Measurements from ENCODE around the gene IL4. TPM values are rescaled to one million over a fixed set of nuclear protein-coding genes. Genes with fewer than 3 reads are reported as not detected.

Gene IL4
- polyA plus RNA-seq, 3 donors = not detected

DNA sequence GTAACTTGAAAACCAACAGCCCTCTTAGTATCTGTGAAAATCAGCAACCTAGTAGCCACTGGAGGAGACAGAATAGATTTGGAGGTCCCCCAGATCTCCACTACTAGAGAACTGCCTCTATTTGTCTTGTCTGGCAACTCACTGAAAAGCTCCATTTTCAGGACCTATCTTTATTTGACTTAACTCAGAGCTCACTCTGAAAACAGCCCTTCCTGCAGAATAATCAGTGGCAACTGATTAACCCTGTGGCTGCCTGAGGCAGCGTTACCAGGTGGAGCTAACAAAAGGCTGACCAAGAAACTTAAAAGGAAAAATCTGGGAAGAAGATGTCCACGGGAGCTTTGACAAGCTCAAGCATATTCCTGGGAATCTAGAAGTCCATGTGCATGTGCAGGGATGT, 26.3 kb upstream of the IL4 start:
- whole genome bisulfite sequencing (ENCODE audit: insufficient coverage) = 100% methylated on average over 1 of the region's 2 CpGs
- Mint-ChIP-seq H3K4me1 (no peaks in the 10 kb centered on the region), H3K9me3 (peaks cover 5 to 15% (median 14%) of the 10 kb centered on the region in 7 donors), H3K36me3 (peaks cover 13 to 20% of the 10 kb centered on the region in 2 donors), H3K4me3 (no peak overlapping the region), H3K27me3 (ENCODE audit: low read depth in 3 of 3) (peaks cover 8 to 14% (median 10%) of the 10 kb centered on the region in 3 donors), H3K27ac (no peak overlapping the region)
- DNase-seq = no peak
- H3K4me3 ChIP-seq (replicated peaks in 1 of 3; ENCODE audit: low read depth in 2 of 3, low read length in 3 of 3) = no peak overlapping the region
- TF ChIP-seq, protein P1, sequence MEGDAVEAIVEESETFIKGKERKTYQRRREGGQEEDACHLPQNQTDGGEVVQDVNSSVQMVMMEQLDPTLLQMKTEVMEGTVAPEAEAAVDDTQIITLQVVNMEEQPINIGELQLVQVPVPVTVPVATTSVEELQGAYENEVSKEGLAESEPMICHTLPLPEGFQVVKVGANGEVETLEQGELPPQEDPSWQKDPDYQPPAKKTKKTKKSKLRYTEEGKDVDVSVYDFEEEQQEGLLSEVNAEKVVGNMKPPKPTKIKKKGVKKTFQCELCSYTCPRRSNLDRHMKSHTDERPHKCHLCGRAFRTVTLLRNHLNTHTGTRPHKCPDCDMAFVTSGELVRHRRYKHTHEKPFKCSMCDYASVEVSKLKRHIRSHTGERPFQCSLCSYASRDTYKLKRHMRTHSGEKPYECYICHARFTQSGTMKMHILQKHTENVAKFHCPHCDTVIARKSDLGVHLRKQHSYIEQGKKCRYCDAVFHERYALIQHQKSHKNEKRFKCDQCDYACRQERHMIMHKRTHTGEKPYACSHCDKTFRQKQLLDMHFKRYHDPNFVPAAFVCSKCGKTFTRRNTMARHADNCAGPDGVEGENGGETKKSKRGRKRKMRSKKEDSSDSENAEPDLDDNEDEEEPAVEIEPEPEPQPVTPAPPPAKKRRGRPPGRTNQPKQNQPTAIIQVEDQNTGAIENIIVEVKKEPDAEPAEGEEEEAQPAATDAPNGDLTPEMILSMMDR (IDR thresholded peaks at IDR 0.05) = no peak
- no peak overlapping the region for H2AFZ ChIP-seq (ENCODE audit: insufficient read depth, low read depth, low read length, poor library complexity, severe bottlenecking)
- H3K4me2 ChIP-seq (replicated peaks; ENCODE audit: extremely low read depth, low read length, poor library complexity, severe bottlenecking) = no peak overlapping the region
- H3K27ac ChIP-seq (ENCODE audit: low read depth in 1 of 2, low read length in 2 of 2) = no peak overlapping the region
- H3K36me3 ChIP-seq (replicated peaks in 1 of 2; ENCODE audit: control insufficient read depth in 1 of 2, insufficient read depth in 2 of 2, low read length in 2 of 2) = peaks cover 9 to 10% of the 10 kb centered on the region in 2 donors
- intact Hi-C loops (cut with micrococcal nuclease) = no loop called here
- no peaks in the 10 kb centered on the region for H4K20me1 ChIP-seq (ENCODE audit: insufficient read depth, low read length)
- H3K9me3 ChIP-seq (replicated peaks in 1 of 2; ENCODE audit: control insufficient read depth in 1 of 2, insufficient read depth in 1 of 2, low read length in 2 of 2) = peaks cover 0 to 2% of the 10 kb centered on the region in 2 donors
- no peak overlapping the region for H3K9ac ChIP-seq (ENCODE audit: insufficient read depth, low read length, poor library complexity, severe bottlenecking)
- H3K4me1 ChIP-seq (ENCODE audit: control insufficient read depth in 1 of 2, insufficient read depth in 2 of 2, low read length in 2 of 2) = no peaks in the 10 kb centered on the region
- H3K79me2 ChIP-seq (ENCODE audit: insufficient read depth, low read length) = no peaks in the 10 kb centered on the region
- H3K27me3 ChIP-seq (ENCODE audit: control insufficient read depth in 2 of 2, insufficient read depth in 2 of 2, low read length in 2 of 2) = peaks cover 2 to 3% of the 10 kb centered on the region in 2 donors

DNA sequence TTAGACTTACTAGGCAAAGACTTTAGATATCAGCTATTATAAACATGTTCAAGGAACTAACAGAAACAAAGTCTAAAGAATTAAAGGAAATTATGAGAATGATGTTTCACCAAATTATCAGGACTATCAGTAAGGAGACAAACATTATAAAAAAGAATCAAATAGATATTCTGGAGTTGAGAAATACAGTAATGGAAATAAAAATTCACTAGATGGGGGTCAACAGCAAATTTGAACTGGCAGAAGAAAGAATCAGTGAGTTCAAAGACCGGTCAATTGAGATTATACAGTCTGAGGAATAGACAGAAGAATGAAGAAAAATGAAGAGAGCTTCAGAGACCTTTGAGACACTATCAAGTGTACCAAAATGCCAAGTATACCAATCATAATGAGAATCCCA, 25.4 kb upstream of the IL4 start:
- peaks cover 4 to 12% of the 10 kb centered on the region in 2 donors for H3K36me3 Mint-ChIP-seq
- peaks cover 5 to 15% (median 14%) of the 10 kb centered on the region in 7 donors for H3K9me3 Mint-ChIP-seq

More for the DNA sequence above, 25.4 kb upstream of the IL4 start:
- Histone ChIP-seq H3K79me2 (ENCODE audit: insufficient read depth, low read length) (no peaks in the 10 kb centered on the region), H3K9me3 (replicated peaks in 1 of 2; ENCODE audit: control insufficient read depth in 1 of 2, insufficient read depth in 1 of 2, low read length in 2 of 2) (peaks cover 0 to 2% of the 10 kb centered on the region in 2 donors), H3K4me2 (replicated peaks; ENCODE audit: extremely low read depth, low read length, poor library complexity, severe bottlenecking) (no peak overlapping the region), H3K36me3 (replicated peaks in 1 of 2; ENCODE audit: control insufficient read depth in 1 of 2, insufficient read depth in 2 of 2, low read length in 2 of 2) (peaks cover under 1 to 1% of the 10 kb centered on the region in 2 donors), H3K27me3 (ENCODE audit: control insufficient read depth in 2 of 2, insufficient read depth in 2 of 2, low read length in 2 of 2) (peaks cover 3 to 11% of the 10 kb centered on the region in 2 donors), H3K27ac (ENCODE audit: low read depth in 1 of 2, low read length in 2 of 2) (no peak overlapping the region), H3K4me3 (replicated peaks in 1 of 3; ENCODE audit: low read depth in 2 of 3, low read length in 3 of 3) (no peak overlapping the region), H3K9ac (ENCODE audit: insufficient read depth, low read length, poor library complexity, severe bottlenecking) (no peak overlapping the region), H4K20me1 (ENCODE audit: insufficient read depth, low read length) (no peaks in the 10 kb centered on the region), H2AFZ (ENCODE audit: insufficient read depth, low read depth, low read length, poor library complexity, severe bottlenecking) (no peak overlapping the region), H3K4me1 (ENCODE audit: control insufficient read depth in 1 of 2, insufficient read depth in 2 of 2, low read length in 2 of 2) (no peaks in the 10 kb centered on the region)
- H3K4me3 Mint-ChIP-seq = no peak overlapping the region
- H3K27ac Mint-ChIP-seq = no peak overlapping the region
- H3K4me1 Mint-ChIP-seq = no peaks in the 10 kb centered on the region
- WGBS (ENCODE audit: insufficient coverage) = no CpG with 5 or more reads among the region's 1 CpG
- TF ChIP-seq, protein P1 (IDR thresholded peaks at IDR 0.05) = no peak
- H3K27me3 Mint-ChIP-seq (ENCODE audit: low read depth in 3 of 3) = peaks cover 14 to 19% (median 15%) of the 10 kb centered on the region in 3 donors
- no peak for DNase-seq
- intact Hi-C loops (cut with micrococcal nuclease) = no loop called here
